ENCODE measurements around the gene FAM24A.

FAM24A gene

GRCh38 chr10:122931088-122931906 is 20.9 kb downstream of the FAM24A start:
- DNase-seq (ENCODE audit: low spot score) = no peak

- DNase-seq (ENCODE audit: low spot score) = no peak
These were observed 28.9 kb downstream of the FAM24A start for GRCh38 chr10:122939133-122939855.

DNA sequence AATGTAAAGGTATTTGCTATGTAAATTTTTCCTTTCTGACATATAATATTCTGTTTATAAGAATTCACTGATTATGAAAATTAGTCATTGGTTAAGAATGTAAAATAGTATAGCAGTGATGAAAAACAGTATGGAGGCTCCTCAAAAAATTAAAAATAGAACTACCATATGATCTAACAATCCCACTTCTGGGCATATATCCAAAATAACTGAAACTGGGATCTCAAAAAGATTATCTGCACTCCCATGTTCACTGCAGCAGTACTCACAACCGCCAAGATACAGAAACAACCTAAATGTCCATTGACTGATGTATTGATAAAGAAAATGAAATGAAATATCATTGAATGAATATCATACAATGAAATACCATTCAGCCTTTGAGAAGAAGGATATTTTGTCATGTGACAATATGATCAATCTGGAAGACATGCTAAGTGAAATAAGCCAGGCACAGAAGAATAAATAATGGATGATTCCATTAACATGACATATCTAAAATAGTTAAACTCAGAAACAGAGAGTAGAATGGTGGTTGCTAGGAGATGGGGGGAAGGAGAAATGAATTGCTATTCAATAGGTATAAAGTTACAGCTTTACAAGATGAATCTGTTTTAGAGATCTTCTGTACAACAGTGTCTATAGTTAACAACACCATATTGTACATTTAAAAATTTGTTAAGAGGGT is 29.6 kb downstream of the FAM24A start:
- DNase-seq (ENCODE audit: low spot score) = no peak

- peak; percentile 25 for DNase-seq (ENCODE audit: low spot score)
These were observed 38.9 kb downstream of the FAM24A start for GRCh38 chr10:122949296-122949695.

- DNase-seq (ENCODE audit: low spot score) = peak; percentile 94
These were observed 43.7 kb downstream of the FAM24A start, which contains the start of gene C10orf88 for GRCh38 chr10:122953902-122954730. TSS of gene C10orf88 (minus strand) at chr10:122954227. CDS start at chr10:122954178, 49 bp downstream.

GRCh38 chr10:122954731-122955050 is 44.3 kb downstream of the FAM24A start:
- no peak for DNase-seq (ENCODE audit: low spot score)

DNA sequence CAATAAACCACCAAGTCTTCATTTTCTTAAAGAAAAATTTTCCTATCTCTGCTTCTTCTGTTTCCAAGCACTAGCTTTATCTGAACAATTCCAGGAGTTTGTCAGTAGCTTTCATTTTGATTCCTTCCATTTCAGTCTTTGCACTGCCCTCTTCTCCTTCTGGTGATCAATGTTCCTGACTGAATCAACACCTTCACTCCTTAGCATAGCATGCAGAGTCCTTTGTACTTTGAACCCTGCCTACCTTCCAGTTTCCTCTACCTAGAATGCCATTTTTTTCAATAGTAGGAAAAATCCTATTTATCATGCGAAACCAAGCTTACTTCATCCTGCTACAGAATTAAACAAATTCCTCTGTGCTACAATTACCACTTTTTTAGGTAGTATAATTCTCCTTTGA is 45.5 kb downstream of the FAM24A start:
- no peak for DNase-seq (ENCODE audit: low spot score)

GRCh38 chr10:122957474-122957873 is 47.1 kb downstream of the FAM24A start:
- no peak for DNase-seq (ENCODE audit: low spot score)

GRCh38 chr10:122962405-122962804 is 52.0 kb downstream of the FAM24A start:
- no peak for DNase-seq (ENCODE audit: low spot score)
